ENCODE results near the gene ADCY9.

GRCh38 chr16:4009177-4009576 lies 107.1 kb downstream of the ADCY9 start:
- TF ChIP-seq POLR2AphosphoS5 (IDR thresholded peaks at IDR 0.05; ENCODE audit: low read depth, low read length) (no peak), TAF1 (IDR thresholded peaks at IDR 0.05; ENCODE audit: borderline replicate concordance, insufficient read depth, low read length) (no peak)
